K562 (cell line): ENCODE measurements around the gene TXK. TPM values are rescaled to one million over a fixed set of nuclear protein-coding genes. Genes with fewer than 3 reads are reported as not detected.

Experiments
- ATAC-seq: fragments of 200-7000 bp; cut with Tn5 transposase; 3 replicates; pipeline ENCODE4 v1.9.1; 2020; ENCODE audit warnings: moderate library complexity
- BruUV-seq: library from RNA; stranded (reverse); fragments of 400-500 nt; replicated peaks from 2 replicates; lab custom pipeline; 2021; lab: Mats Ljungman, UMichigan
- CTCF ChIA-PET: fragments of 300-600 bp; formaldehyde crosslinking; extraction: SDS; loops from one replicate; lab custom pipeline; 2021; ENCODE audit warnings: low intra/inter-chr PET ratio; lab: Yijun Ruan, JAX
- POLR2A ChIA-PET: fragments of 300-600, 350-650 bp; sonication (Branson Sonifier 250); formaldehyde crosslinking; extraction: SDS; loops from one replicate; lab custom pipeline; 2021; ENCODE audit warnings: antibody characterized with exemption, inconsistent platforms; lab: Yijun Ruan, JAX
- DNase-seq, 4 experiments: peaks; one replicate each; pipeline versions ENCODE4 v3.0.0 to v3.0.0-alpha.2; 2011 to 2018; ENCODE audit warnings: low spot score in 3 of 4, mixed read lengths in 3 of 4; ENCODE audit errors: extremely low read depth in 1 of 4
- FAIRE-seq: peaks from 2 replicates; lab custom pipeline; 2011; peaks lifted over from hg19 to GRCh38; lab: Jason Lieb, UNC
- H2AFZ ChIP-seq: 2 replicates; pipeline ENCODE4 v1.6.0; 2011; ENCODE audit warnings: low read depth, low read length, control low read depth, inconsistent platforms
- H3K27ac ChIP-seq: fragments of 200-600 bp; 3 replicates; pipeline ENCODE4 v1.8.0; 2011; ENCODE audit warnings: low read depth, mild to moderate bottlenecking, control low read depth, inconsistent platforms, low read length, moderate library complexity, mixed read lengths; ENCODE audit errors: extremely low read depth
- H3K27me3 ChIP-seq, 2 experiments: fragments of 300-600 bp in 1 of 2; 2 replicates in 1 of 2; 3 replicates in 1 of 2; pipeline versions ENCODE4 v1.6.0 to v1.8.0; 2011; ENCODE audit warnings: inconsistent platforms in 2 of 2, low read length in 2 of 2, mild to moderate bottlenecking in 1 of 2, mixed read lengths in 1 of 2, moderate library complexity in 1 of 2; ENCODE audit not compliant: control insufficient read depth in 2 of 2, insufficient read depth in 2 of 2
- H3K36me3 ChIP-seq: fragments of 300-600 bp; 3 replicates; pipeline ENCODE4 v1.8.0; 2011; ENCODE audit warnings: mild to moderate bottlenecking, low read length, inconsistent platforms; ENCODE audit not compliant: control insufficient read depth, insufficient read depth
- H3K4me1 ChIP-seq, 2 experiments: fragments of 200-600 bp in 1 of 2; replicated peaks in 1 of 2; 2 replicates in 1 of 2; 3 replicates in 1 of 2; pipeline versions ENCODE4 v1.5.1 to v1.8.0; 2011; ENCODE audit warnings: inconsistent platforms in 2 of 2, low read length in 2 of 2, mild to moderate bottlenecking in 1 of 2, mixed read lengths in 1 of 2, moderate library complexity in 1 of 2; ENCODE audit not compliant: control insufficient read depth in 2 of 2, insufficient read depth in 2 of 2
- H3K4me2 ChIP-seq: 2 replicates; pipeline ENCODE4 v1.6.1; 2011; ENCODE audit warnings: low read length, control low read depth, inconsistent platforms, mixed read lengths; ENCODE audit not compliant: insufficient read depth
- H3K4me3 ChIP-seq: fragments of 200-600 bp; sonication (generic), shearing (Covaris generic); 2 replicates; pipeline ENCODE4 v1.5.1; 2016; ENCODE audit warnings: control low read depth, inconsistent platforms
- H3K79me2 ChIP-seq: fragments of 200-600 bp; 3 replicates; pipeline ENCODE4 v1.8.0; 2011; ENCODE audit warnings: low read length, inconsistent platforms; ENCODE audit not compliant: control insufficient read depth, insufficient read depth
- H3K9ac ChIP-seq, 2 experiments: 2 replicates each; pipeline versions ENCODE4 v1.6.0 to v1.6.1; 2011; ENCODE audit warnings: low read depth in 2 of 2, low read length in 2 of 2, control low read depth in 1 of 2, inconsistent platforms in 1 of 2, mild to moderate bottlenecking in 1 of 2, mixed read lengths in 1 of 2; ENCODE audit not compliant: insufficient read depth in 1 of 2
- H3K9me1 ChIP-seq: one replicate; pipeline ENCODE4 v1.6.0; 2011; ENCODE audit warnings: inconsistent platforms, mild to moderate bottlenecking, low read length, moderate library complexity; ENCODE audit not compliant: control insufficient read depth, insufficient read depth
- H3K9me3 ChIP-seq: replicated peaks from 2 replicates; pipeline ENCODE4 v1.5.1; 2011; ENCODE audit warnings: low read depth, low read length, inconsistent platforms; ENCODE audit not compliant: control insufficient read depth, insufficient read depth
- H4K20me1 ChIP-seq: replicated peaks from 2 replicates; pipeline ENCODE4 v1.6.1; 2011; ENCODE audit warnings: low read length, inconsistent platforms, mixed read lengths; ENCODE audit not compliant: control insufficient read depth, insufficient read depth
- AFF4 ChIP-seq: sonication (generic); formaldehyde crosslinking; IDR thresholded peaks from 2 replicates; pipeline ENCODE4 v1.8.0; 2023; ENCODE audit warnings: mild to moderate bottlenecking, missing genetic modification reagents
- FOXP1 ChIP-seq: sonication (generic); formaldehyde crosslinking; IDR thresholded peaks from 2 replicates; pipeline ENCODE4 v1.8.0; 2022; ENCODE audit warnings: mild to moderate bottlenecking, missing genetic modification reagents
- GATAD2B ChIP-seq: fragments of 450-650 bp; IDR thresholded peaks from 2 replicates; pipeline ENCODE4 v1.6.1; 2017; ENCODE audit warnings: mild to moderate bottlenecking, borderline replicate concordance
- POLR2G ChIP-seq: fragments of 200-400 bp; formaldehyde crosslinking; IDR thresholded peaks from 2 replicates; pipeline ENCODE4 v1.6.1; 2017; ENCODE audit warnings: low read depth, mild to moderate bottlenecking, antibody characterized with exemption, low read length, moderate library complexity
- STAT5A ChIP-seq: IDR thresholded peaks from 2 replicates; pipeline ENCODE4 v1.6.1; 2012; ENCODE audit warnings: low read length, inconsistent platforms, borderline replicate concordance
- ZNF212 ChIP-seq: fragments of 450-650 bp; formaldehyde crosslinking; IDR thresholded peaks from 2 replicates; pipeline ENCODE4 v1.4.0; 2020; ENCODE audit warnings: mild to moderate bottlenecking
- ZNF57 ChIP-seq: fragments of 450-650 bp; formaldehyde crosslinking; IDR thresholded peaks from 2 replicates; pipeline ENCODE4 v1.4.0; 2020; ENCODE audit warnings: mild to moderate bottlenecking, moderate library complexity
- WGBS: fragments of 100-300 bp; shearing (Covaris generic); methylation state at CpG from one replicate; pipeline ENCODE4 v1.1.6; 2016; ENCODE audit warnings: low coverage, mixed read lengths; ENCODE audit not compliant: insufficient coverage; ENCODE audit errors: missing lambda C conversion rate; 5-methylcytosine and 5-hydroxymethylcytosine counted together
- in situ Hi-C: fragments of 300-500 bp; cut with MboI; formaldehyde crosslinking; loops from 4 replicates; pipeline ENCODE4 v1.15.0; 2018; ENCODE audit warnings: inconsistent platforms, mixed read lengths
- intact Hi-C: fragments of 100-400 bp; cut with micrococcal nuclease; formaldehyde crosslinking; loops from 2 replicates; pipeline ENCODE4 v1.14.2; 2022
- polyA plus RNA-seq, 8 experiments: library from polyadenylated mRNA; depleted of rRNA in 4 of 8; stranded (reverse) in 5 of 8; unstranded in 3 of 8; fragments of >200 nt; fragmentation: Nextera tagmentation in 2 of 8; fragmentation: Illumina TruSeq in 1 of 8; extraction: Ambion mirVana in 2 of 8; extraction: Trizol in 1 of 8; gene quantifications; 2 replicates each; pipeline versions ENCODE4 v1.2.1 to v1.2.3, GENCODE V29; 2011 to 2014; ENCODE audit warnings: inconsistent platforms in 1 of 8, missing spikeins in 1 of 8
- total RNA-seq, 7 experiments: library from RNA; depleted of rRNA in 6 of 7; stranded (reverse); fragments of >200 nt in 6 of 7; fragmentation: Illumina TruSeq in 2 of 7; extraction: Trizol in 2 of 7; gene quantifications; 2 replicates each; pipeline versions ENCODE4 v1.2.1 to v1.2.3, GENCODE V29; 2011 to 2021; ENCODE audit warnings: low replicate concordance in 1 of 7

The TXK gene
- total and polyA plus RNA-seq, 9 of the 15 experiments (the other 6 are each of a cell fraction or from before 2014, with no cell fraction given): 0.24 to 1.1 (median 0.45) TPM; not detected in 1

- no peak overlapping the region for H3K9ac ChIP-seq
- TF ChIP-seq ZNF57 (CRISPR knock-in tag) (no peak), ZNF212 (CRISPR knock-in tag) (no peak)
- TF ChIP-seq, all 486 proteins: peak for 0
- no TSS peak for BruUV-seq
- H3K27ac ChIP-seq: no peak overlapping the region
- no peaks in the 10 kb centered on the region for H4K20me1 ChIP-seq
- H3K79me2 ChIP-seq: no peaks in the 10 kb centered on the region
- no peaks in the 10 kb centered on the region for H3K9me3 ChIP-seq
- in situ Hi-C loops (no loop called here), intact Hi-C loops (no loop called here)
- peaks cover 18 to 22% of the 10 kb centered on the region in 2 experiments for H3K27me3 ChIP-seq
- no peaks in the 10 kb centered on the region for H3K9me1 ChIP-seq
- no peak overlapping the region for H2AFZ ChIP-seq
- ChIA-PET POLR2A (interaction anchor here (0.7 to 1.1 kb wide), 2 partner anchors 12 to 384 kb away, joined by 3 read pairs; no protein-coding TSS in a partner anchor), CTCF (no interaction called here)
- H3K4me1 ChIP-seq: no peaks in the 10 kb centered on the region
- ATAC-seq (no peak), FAIRE-seq (no peak), DNase-seq (no peak)
- no peak overlapping the region for H3K4me3 ChIP-seq
- no peak overlapping the region for H3K4me2 ChIP-seq
- H3K36me3 ChIP-seq: no peaks in the 10 kb centered on the region
- 0% methylated on average over 3 of the region's 3 CpGs for WGBS
Measured at GRCh38 chr4:48046059-48046458, 88.0 kb downstream of the TXK start.

GRCh38 chr4:48044298-48044697, 89.8 kb downstream of the TXK start:
- Histone ChIP-seq H3K4me1 (no peaks in the 10 kb centered on the region), H3K36me3 (no peaks in the 10 kb centered on the region), H3K27ac (no peak overlapping the region), H3K9me3 (no peaks in the 10 kb centered on the region), H3K9me1 (no peaks in the 10 kb centered on the region), H3K4me2 (no peak overlapping the region), H3K9ac (no peak overlapping the region), H3K79me2 (no peaks in the 10 kb centered on the region), H3K27me3 (peaks cover 16 to 22% of the 10 kb centered on the region in 2 experiments), H3K4me3 (no peak overlapping the region), H2AFZ (no peak overlapping the region), H4K20me1 (no peaks in the 10 kb centered on the region)
- CTCF ChIA-PET: no interaction called here
- BruUV-seq: no TSS peak
- no peak for FAIRE-seq
- 5% methylated on average over 2 of the region's 2 CpGs for WGBS
- no peak for ATAC-seq
- in situ Hi-C loops (no loop called here), intact Hi-C loops (loop anchor here (5.0 kb wide), 1 partner anchor 43 kb away; no protein-coding TSS in a partner anchor)
- TF ChIP-seq STAT5A (no peak), POLR2G (no peak), AFF4 (CRISPR knock-in tag) (no peak), FOXP1 (CRISPR knock-in tag) (no peak), GATAD2B (no peak)
- DNase-seq: no peak
- POLR2A ChIA-PET: no interaction called here
